ENCODE measurements around the gene HES1.

HES1 gene

GRCh38 chr3:194170793-194171192 lies 34.8 kb downstream of the HES1 start:
- no peak for DNase-seq

- DNase-seq: no peak
Observed at GRCh38 chr3:194174406-194174805, 38.5 kb downstream of the HES1 start.

GRCh38 chr3:194174980-194175379 lies 39.0 kb downstream of the HES1 start:
- DNase-seq: no peak

- no peak for DNase-seq
Observed at GRCh38 chr3:194176274-194176991, 40.5 kb downstream of the HES1 start.

- DNase-seq: peak; percentile 10
Observed at GRCh38 chr3:194177141-194177540, 41.2 kb downstream of the HES1 start.

GRCh38 chr3:194178128-194178527 lies 42.2 kb downstream of the HES1 start:
- DNase-seq: no peak

- DNase-seq: no peak
Observed at GRCh38 chr3:194178669-194179068, 42.7 kb downstream of the HES1 start.

GRCh38 chr3:194180570-194180969 lies 44.6 kb downstream of the HES1 start:
- no peak for DNase-seq

GRCh38 chr3:194181612-194182529 lies 45.9 kb downstream of the HES1 start:
- no peak for DNase-seq

GRCh38 chr3:194183271-194183670 lies 47.3 kb downstream of the HES1 start:
- DNase-seq: no peak

- DNase-seq: no peak
Observed at GRCh38 chr3:194184265-194184751, 48.4 kb downstream of the HES1 start.

GRCh38 chr3:194184801-194185200 lies 48.9 kb downstream of the HES1 start:
- DNase-seq: no peak

GRCh38 chr3:194185221-194185620 lies 49.3 kb downstream of the HES1 start:
- no peak for DNase-seq

GRCh38 chr3:194187233-194187944 lies 51.4 kb downstream of the HES1 start:
- DNase-seq: peak; percentile 26
